ENCODE results near the gene UBE2S. TPM values are rescaled to one million over a fixed set of nuclear protein-coding genes. Genes with fewer than 3 reads are reported as not detected.

The UBE2S gene
- total RNA-seq, 1 experiment from 2014 or later = 279 TPM

- BruUV-seq (replicated peaks) = no TSS peak
Observed at GRCh38 chr19:55407800-55408532, 378 bp upstream of the UBE2S start.

GRCh38 chr19:55406826-55407549 lies 600 bp downstream of the UBE2S start:
- Mint-ChIP-seq H3K27me3 (ENCODE audit: insufficient read depth, unreplicated experiment) (peaks cover 6% of the 10 kb centered on the region), H3K9me3 (ENCODE audit: unreplicated experiment) (peaks cover 11% of the 10 kb centered on the region), H3K27ac (ENCODE audit: unreplicated experiment) (peak overlapping the region; percentile 99), H3K4me1 (ENCODE audit: low read depth, unreplicated experiment) (peaks cover 14% of the 10 kb centered on the region), H3K36me3 (ENCODE audit: insufficient read depth, unreplicated experiment) (peaks cover 77% of the 10 kb centered on the region), H3K4me3 (ENCODE audit: unreplicated experiment) (peak overlapping the region; percentile 93)
- Histone ChIP-seq H3K4me3 (ENCODE audit: low read depth, low read length) (peak overlapping the region; percentile 94), H3K27me3 (replicated peaks; ENCODE audit: control insufficient read depth, insufficient read depth, low read length) (no peaks in the 10 kb centered on the region), H3K4me1 (peaks cover 18% of the 10 kb centered on the region), H3K9me3 (peaks cover 13% of the 10 kb centered on the region; the same call in 1 of the 2 replicates), H3K36me3 (ENCODE audit: control insufficient read depth, insufficient read depth, low read length) (peaks cover 9% of the 10 kb centered on the region; the same call in 1 of the 2 replicates)
- intact Hi-C loops (cut with micrococcal nuclease; ENCODE audit: unreplicated experiment) = loop anchor here (10.0 kb wide), 1 partner anchor 98 kb away; no protein-coding TSS in a partner anchor
- POLR2A ChIA-PET = interaction anchor here (0.6 to 1.8 kb wide), 19 partner anchors 8 to 225 kb away, joined by 4 to 24 read pairs (median 9); partner anchors contain the start of genes FIZ1, HSPBP1, ISOC2 and KMT5C
- no peak for TF ChIP-seq CTCF (IDR thresholded peaks at IDR 0.05; ENCODE audit: insufficient read depth in 1 of 2, low read depth in 1 of 2, low read length in 1 of 2, severe bottlenecking in 1 of 2, unreplicated experiment in 1 of 2)
- BruUV-seq (replicated peaks) = no TSS peak
- DNase-seq = peak in 1 of 2 experiments; percentile 36
- CTCF ChIA-PET = interaction anchor here (0.6 to 1.4 kb wide), 4 partner anchors 67 to 199 kb away, joined by 3 to 7 read pairs (median 4); partner anchors contain the start of gene KMT5C

More at GRCh38 chr19:55407800-55408532, 378 bp upstream of the UBE2S start:
- peak overlapping the region; percentile 94 for H3K4me3 ChIP-seq (ENCODE audit: low read depth, low read length)
- H3K9me3 ChIP-seq = peaks cover 13% of the 10 kb centered on the region; the same call in 1 of the 2 replicates
- no peaks in the 10 kb centered on the region for H3K27me3 ChIP-seq (replicated peaks; ENCODE audit: control insufficient read depth, insufficient read depth, low read length)
- intact Hi-C loops (cut with micrococcal nuclease; ENCODE audit: unreplicated experiment) = loop anchor here (1.0 to 10.0 kb wide), 4 partner anchors 23 to 291 kb away; partner anchors contain the start of genes PPP1R12C, PPP6R1 and RPL28
- DNase-seq = peak; percentile 99
- peaks cover 67% of the 10 kb centered on the region for H3K36me3 Mint-ChIP-seq (ENCODE audit: insufficient read depth, unreplicated experiment)
- H3K36me3 ChIP-seq (ENCODE audit: control insufficient read depth, insufficient read depth, low read length) = peaks cover 5% of the 10 kb centered on the region; the same call in 1 of the 2 replicates
- peak overlapping the region; percentile 99 for H3K27ac Mint-ChIP-seq (ENCODE audit: unreplicated experiment)
- TF ChIP-seq CTCF (IDR thresholded peaks at IDR 0.05; ENCODE audit: insufficient read depth in 1 of 2, low read depth in 1 of 2, low read length in 1 of 2, severe bottlenecking in 1 of 2, unreplicated experiment in 1 of 2) = no peak
- peaks cover 14% of the 10 kb centered on the region for H3K4me1 Mint-ChIP-seq (ENCODE audit: low read depth, unreplicated experiment)
- peaks cover 18% of the 10 kb centered on the region for H3K4me1 ChIP-seq
- ChIA-PET POLR2A (interaction anchor here (0.6 to 1.8 kb wide), 27 partner anchors 9 to 262 kb away, joined by 3 to 24 read pairs (median 6); partner anchors contain the start of genes FIZ1, HSPBP1, ISOC2 and KMT5C), CTCF (interaction anchor here (0.6 to 1.4 kb wide), 4 partner anchors 67 to 198 kb away, joined by 3 to 7 read pairs (median 4); partner anchors contain the start of gene KMT5C)
- peak overlapping the region; percentile 93 for H3K4me3 Mint-ChIP-seq (ENCODE audit: unreplicated experiment)
- peaks cover 11% of the 10 kb centered on the region for H3K9me3 Mint-ChIP-seq (ENCODE audit: unreplicated experiment)
- peaks cover 6% of the 10 kb centered on the region for H3K27me3 Mint-ChIP-seq (ENCODE audit: insufficient read depth, unreplicated experiment)

All from Caco-2 (cell line).